Neural crest cell (in vitro differentiated cells): Measurements from ENCODE around the gene SLC35F1. TPM values are rescaled to one million over a fixed set of nuclear protein-coding genes. Genes with fewer than 3 reads are reported as not detected.

ENCODE experiments used
- DNase-seq: peaks from one replicate; pipeline ENCODE4 v3.0.0; 2021; ENCODE audit warnings: low read depth, mixed read lengths, low spot score
- H3K27ac Mint-ChIP-seq: one replicate; pipeline ENCODE4 v1.8.0; 2021; ENCODE audit warnings: mild to moderate bottlenecking, mixed read lengths; ENCODE audit not compliant: unreplicated experiment
- H3K27me3 Mint-ChIP-seq: 2 replicates; pipeline ENCODE4 v1.8.0; 2021; ENCODE audit warnings: low read depth, mild to moderate bottlenecking, mixed read lengths
- H3K36me3 Mint-ChIP-seq: 2 replicates; pipeline ENCODE4 v1.8.0; 2021; ENCODE audit warnings: low read depth, mild to moderate bottlenecking, mixed read lengths
- H3K4me1 Mint-ChIP-seq: 2 replicates; pipeline ENCODE4 v1.8.0; 2021; ENCODE audit warnings: mixed read lengths
- H3K4me3 Mint-ChIP-seq: one replicate; pipeline ENCODE4 v1.8.0; 2021; ENCODE audit warnings: mild to moderate bottlenecking, mixed read lengths
- H3K9me3 Mint-ChIP-seq: 2 replicates; pipeline ENCODE4 v1.8.0; 2021; ENCODE audit warnings: mixed read lengths
- CTCF ChIP-seq: fragments of 200-600 bp; sonication (generic); conservative IDR thresholded peaks from 2 replicates; pipeline ENCODE4 v1.5.0; 2021; ENCODE audit warnings: antibody characterized with exemption, mild to moderate bottlenecking
- total RNA-seq: library from RNA; stranded (reverse); gene quantifications from 2 replicates; pipeline ENCODE4 v1.2.1, GENCODE V29; 2021

SLC35F1 gene
- total RNA-seq, 1 donor from 2014 or later: 41.4 TPM

DNA sequence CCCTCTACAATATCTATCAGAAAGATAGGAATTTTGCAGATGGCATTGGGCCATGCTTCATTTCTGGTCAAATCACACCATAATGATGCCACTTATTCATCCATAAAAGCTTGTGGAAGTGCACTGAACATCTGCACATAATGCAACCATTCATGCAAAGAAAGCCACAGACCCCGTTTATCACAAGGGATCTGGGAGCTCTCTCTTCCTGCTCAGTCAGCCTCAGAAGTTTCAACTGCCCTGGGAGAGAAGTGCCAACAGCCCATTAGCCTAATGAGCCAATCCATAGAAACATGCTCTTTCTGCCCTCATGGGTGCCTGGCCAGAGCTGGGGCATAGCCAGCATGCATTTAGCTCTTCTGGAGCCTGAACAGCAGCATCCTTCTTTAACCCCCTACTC, 85.8 kb downstream of the SLC35F1 start:
- no peak for DNase-seq

GRCh38 chr6:118012944-118013343, 105.9 kb downstream of the SLC35F1 start:
- no peaks in the 10 kb centered on the region for H3K27me3 Mint-ChIP-seq
- peaks cover 76% of the 10 kb centered on the region for H3K4me1 Mint-ChIP-seq
- H3K9me3 Mint-ChIP-seq: peaks cover 2% of the 10 kb centered on the region
- TF ChIP-seq CTCF: no peak
- H3K4me3 Mint-ChIP-seq: peak overlapping the region; percentile 74
- peaks cover 30% of the 10 kb centered on the region for H3K36me3 Mint-ChIP-seq
- peak; percentile 9 for DNase-seq
- peak overlapping the region; percentile 98 for H3K27ac Mint-ChIP-seq

More for the DNA sequence above, 85.8 kb downstream of the SLC35F1 start:
- H3K27ac Mint-ChIP-seq: no peak overlapping the region
- peak overlapping the region; percentile 6 for H3K4me3 Mint-ChIP-seq
- peaks cover 47% of the 10 kb centered on the region for H3K4me1 Mint-ChIP-seq
- peaks cover 3% of the 10 kb centered on the region for H3K9me3 Mint-ChIP-seq
- TF ChIP-seq CTCF: no peak
- no peaks in the 10 kb centered on the region for H3K27me3 Mint-ChIP-seq
- H3K36me3 Mint-ChIP-seq: peaks cover 5% of the 10 kb centered on the region

DNA sequence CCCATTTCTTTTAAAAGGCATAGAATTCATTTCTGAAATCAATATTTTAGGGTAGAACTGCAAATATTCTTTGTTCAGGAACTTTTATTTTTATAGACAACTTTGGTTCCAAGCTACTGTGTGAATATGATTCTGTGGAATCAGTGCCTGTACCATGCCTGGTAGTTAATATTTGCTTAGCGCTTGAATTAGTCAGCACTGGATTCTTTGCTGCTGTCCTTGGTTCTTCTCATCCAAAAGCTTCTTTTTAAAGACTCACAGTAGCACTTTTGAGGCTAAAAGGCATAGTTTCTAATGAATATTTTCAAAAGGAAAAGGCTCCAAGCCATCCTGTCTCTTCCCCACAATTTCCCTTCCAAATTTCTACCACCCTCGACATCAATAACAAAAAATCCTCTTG, 109.5 kb downstream of the SLC35F1 start:
- no peak for TF ChIP-seq CTCF

GRCh38 chr6:118017301-118017848, 110.3 kb downstream of the SLC35F1 start:
- H3K36me3 Mint-ChIP-seq: peaks cover 23% of the 10 kb centered on the region
- TF ChIP-seq CTCF: no peak
- no peak overlapping the region for H3K27ac Mint-ChIP-seq
- peaks cover 60% of the 10 kb centered on the region for H3K4me1 Mint-ChIP-seq
- no peak for DNase-seq
- no peak overlapping the region for H3K4me3 Mint-ChIP-seq
- H3K27me3 Mint-ChIP-seq: no peaks in the 10 kb centered on the region
- peaks cover 4% of the 10 kb centered on the region for H3K9me3 Mint-ChIP-seq

More for the DNA sequence above, 109.5 kb downstream of the SLC35F1 start:
- no peak for DNase-seq
- peaks cover 69% of the 10 kb centered on the region for H3K4me1 Mint-ChIP-seq
- no peaks in the 10 kb centered on the region for H3K27me3 Mint-ChIP-seq
- no peaks in the 10 kb centered on the region for H3K9me3 Mint-ChIP-seq
- peak overlapping the region; percentile 40 for H3K27ac Mint-ChIP-seq
- H3K4me3 Mint-ChIP-seq: no peak overlapping the region
- peaks cover 20% of the 10 kb centered on the region for H3K36me3 Mint-ChIP-seq

DNA sequence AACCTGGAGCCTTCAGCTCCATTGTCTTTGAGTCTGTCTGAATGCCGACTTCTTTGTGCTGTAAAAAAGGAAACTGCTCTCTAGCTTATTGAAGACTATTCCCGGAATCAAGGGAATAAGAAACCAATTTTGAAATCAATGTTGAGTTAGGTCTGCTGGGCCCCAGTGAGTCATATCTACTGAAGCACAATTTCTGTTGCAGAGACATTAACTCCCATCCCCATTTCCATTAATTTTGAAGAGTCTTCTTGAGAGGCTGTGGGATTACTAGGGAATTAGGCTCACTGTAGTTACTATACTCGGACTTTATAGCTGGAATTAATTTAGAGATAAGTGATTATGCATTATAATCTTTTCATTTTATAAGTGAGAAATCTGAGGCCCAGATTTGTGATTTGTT, 116.7 kb downstream of the SLC35F1 start:
- H3K36me3 Mint-ChIP-seq: peaks cover 13% of the 10 kb centered on the region
- TF ChIP-seq CTCF: no peak

More for the DNA sequence above, 116.7 kb downstream of the SLC35F1 start:
- Mint-ChIP-seq H3K4me3 (no peak overlapping the region), H3K27ac (no peak overlapping the region), H3K27me3 (no peaks in the 10 kb centered on the region), H3K9me3 (peaks cover 4% of the 10 kb centered on the region), H3K4me1 (peaks cover 15% of the 10 kb centered on the region)
- no peak for DNase-seq
